ENCODE results near the gene TLCD4.

Gene TLCD4

DNA sequence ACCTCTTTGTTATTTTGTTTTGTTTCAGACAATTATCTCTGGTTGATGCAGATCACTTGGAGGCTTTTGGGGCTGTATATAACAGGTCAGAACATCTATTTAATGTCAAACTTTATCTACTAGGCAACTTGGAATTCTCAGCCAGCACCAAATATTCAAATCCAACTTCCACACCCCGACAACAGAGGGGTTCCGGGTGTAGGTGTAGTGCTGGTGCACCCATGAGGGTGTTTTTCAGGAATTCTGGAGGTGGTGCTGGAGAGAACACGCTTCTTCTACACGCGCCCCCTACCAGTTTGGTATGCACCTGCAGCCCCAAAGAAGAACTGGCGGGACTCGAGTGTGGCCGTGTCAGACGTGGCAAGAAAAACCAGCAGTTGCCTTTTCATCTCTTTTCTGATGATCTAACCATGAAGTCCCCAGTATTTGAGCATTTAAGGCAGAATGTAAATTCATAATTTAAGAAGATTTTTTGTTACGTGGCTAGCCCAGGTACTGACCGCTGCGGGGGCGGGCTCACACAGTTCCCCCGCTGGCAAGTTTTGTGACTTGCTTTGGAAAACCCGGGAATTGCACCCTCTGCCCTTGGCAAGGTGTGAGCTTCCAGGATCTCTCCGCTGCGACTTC, 462 bp upstream of the TLCD4 start:
- H3K4me3 ChIP-seq (ENCODE audit: low read depth, low read length): peak overlapping the region; percentile 42
- TF ChIP-seq POLR2A (IDR thresholded peaks at IDR 0.05; ENCODE audit: extremely low read depth, insufficient read length) (no peak), MYC (IDR thresholded peaks at IDR 0.05; ENCODE audit: low read depth, low read length) (no peak)
- TF ChIP-seq, protein P1, sequence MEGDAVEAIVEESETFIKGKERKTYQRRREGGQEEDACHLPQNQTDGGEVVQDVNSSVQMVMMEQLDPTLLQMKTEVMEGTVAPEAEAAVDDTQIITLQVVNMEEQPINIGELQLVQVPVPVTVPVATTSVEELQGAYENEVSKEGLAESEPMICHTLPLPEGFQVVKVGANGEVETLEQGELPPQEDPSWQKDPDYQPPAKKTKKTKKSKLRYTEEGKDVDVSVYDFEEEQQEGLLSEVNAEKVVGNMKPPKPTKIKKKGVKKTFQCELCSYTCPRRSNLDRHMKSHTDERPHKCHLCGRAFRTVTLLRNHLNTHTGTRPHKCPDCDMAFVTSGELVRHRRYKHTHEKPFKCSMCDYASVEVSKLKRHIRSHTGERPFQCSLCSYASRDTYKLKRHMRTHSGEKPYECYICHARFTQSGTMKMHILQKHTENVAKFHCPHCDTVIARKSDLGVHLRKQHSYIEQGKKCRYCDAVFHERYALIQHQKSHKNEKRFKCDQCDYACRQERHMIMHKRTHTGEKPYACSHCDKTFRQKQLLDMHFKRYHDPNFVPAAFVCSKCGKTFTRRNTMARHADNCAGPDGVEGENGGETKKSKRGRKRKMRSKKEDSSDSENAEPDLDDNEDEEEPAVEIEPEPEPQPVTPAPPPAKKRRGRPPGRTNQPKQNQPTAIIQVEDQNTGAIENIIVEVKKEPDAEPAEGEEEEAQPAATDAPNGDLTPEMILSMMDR (IDR thresholded peaks at IDR 0.05; ENCODE audit: low read depth, low read length): peak; percentile 53
- TF ChIP-seq, protein P2, sequence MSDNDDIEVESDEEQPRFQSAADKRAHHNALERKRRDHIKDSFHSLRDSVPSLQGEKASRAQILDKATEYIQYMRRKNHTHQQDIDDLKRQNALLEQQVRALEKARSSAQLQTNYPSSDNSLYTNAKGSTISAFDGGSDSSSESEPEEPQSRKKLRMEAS (IDR thresholded peaks at IDR 0.05; ENCODE audit: low read depth, low read length): peak; percentile 42; the same call in 1 of the 2 replicates
- peak; percentile 53 for DNase-seq (ENCODE audit: low read depth)

DNA sequence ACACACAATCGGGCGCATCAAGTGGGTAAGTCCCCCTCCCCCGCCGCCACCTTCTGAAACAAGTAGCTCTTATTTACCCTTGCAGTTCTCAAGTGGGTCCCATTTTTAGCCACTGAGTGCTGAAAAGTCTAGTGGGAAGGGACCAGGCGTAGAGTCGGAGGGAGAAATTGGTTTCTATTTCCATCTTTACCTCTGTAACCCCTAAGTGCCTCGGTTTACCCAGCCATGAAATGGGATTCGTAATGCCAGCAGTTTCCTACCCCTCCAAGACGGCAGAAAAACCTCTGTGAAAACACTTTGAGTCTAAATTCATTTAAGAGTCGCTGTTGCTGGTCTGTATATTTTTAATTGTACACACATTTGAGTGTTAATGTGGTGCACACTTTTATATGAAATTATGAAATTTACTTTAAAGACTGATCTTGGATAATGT, 928 bp downstream of the TLCD4 start:
- DNase-seq (ENCODE audit: low read depth): peak; percentile 7
- no peak overlapping the region for H3K4me3 ChIP-seq (ENCODE audit: low read depth, low read length)
- TF ChIP-seq, protein P2 (IDR thresholded peaks at IDR 0.05; ENCODE audit: low read depth, low read length): no peak
- TF ChIP-seq, protein P1 (IDR thresholded peaks at IDR 0.05; ENCODE audit: low read depth, low read length): no peak

DNA sequence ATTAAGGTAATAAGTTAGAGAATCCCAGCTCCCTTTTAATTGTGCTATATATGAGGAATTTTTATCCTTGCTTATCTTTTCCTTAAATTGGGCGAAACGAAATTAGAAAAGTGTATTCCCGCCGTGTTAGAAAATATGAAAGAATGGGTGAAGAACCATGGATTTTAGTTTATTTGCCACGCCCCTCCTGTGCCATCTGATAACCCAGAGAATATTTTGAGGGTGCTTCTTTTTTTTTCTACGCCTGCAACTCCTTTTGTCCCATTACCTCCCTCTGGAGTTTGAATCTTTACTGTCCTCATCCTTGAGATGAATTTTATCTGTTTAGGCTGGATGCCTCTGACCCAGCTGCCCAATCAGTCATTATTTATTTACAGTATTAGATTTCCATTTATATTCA, 1.6 kb downstream of the TLCD4 start:
- no peak for TF ChIP-seq MYC (IDR thresholded peaks at IDR 0.05; ENCODE audit: low read depth, low read length)
- TF ChIP-seq, protein P2 (IDR thresholded peaks at IDR 0.05; ENCODE audit: low read depth, low read length): no peak
- TF ChIP-seq POLR2A (IDR thresholded peaks at IDR 0.05; ENCODE audit: extremely low read depth, insufficient read length): no peak
- TF ChIP-seq, protein P1 (IDR thresholded peaks at IDR 0.05; ENCODE audit: low read depth, low read length): no peak
- H3K4me3 ChIP-seq (ENCODE audit: low read depth, low read length): no peak overlapping the region
- DNase-seq (ENCODE audit: low read depth): no peak

DNA sequence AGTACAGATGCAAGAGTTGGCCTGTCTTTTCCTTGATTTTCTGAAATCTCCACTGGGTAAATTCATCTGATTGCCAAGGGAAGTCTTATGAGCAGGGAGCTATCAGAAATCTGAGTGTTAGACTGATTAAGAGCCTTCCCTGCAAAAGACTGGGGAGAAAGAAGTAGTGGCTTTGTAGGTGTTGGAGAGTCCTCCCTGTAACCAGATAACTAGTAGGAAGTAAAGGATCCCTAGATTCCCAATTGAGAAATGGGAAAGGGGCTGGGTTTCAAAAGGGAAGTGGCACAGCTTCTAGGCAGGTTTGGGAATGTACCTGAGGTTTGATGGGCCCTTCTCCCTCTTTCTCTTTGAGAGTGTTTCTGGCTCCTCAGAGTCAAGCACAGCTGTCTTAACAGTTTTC, 2.1 kb downstream of the TLCD4 start:
- TF ChIP-seq MYC (IDR thresholded peaks at IDR 0.05; ENCODE audit: low read depth, low read length) (no peak), POLR2A (IDR thresholded peaks at IDR 0.05; ENCODE audit: extremely low read depth, insufficient read length) (no peak)
- TF ChIP-seq, protein P2 (IDR thresholded peaks at IDR 0.05; ENCODE audit: low read depth, low read length): no peak
- TF ChIP-seq, protein P1 (IDR thresholded peaks at IDR 0.05; ENCODE audit: low read depth, low read length): no peak
- H3K4me3 ChIP-seq (ENCODE audit: low read depth, low read length): no peak overlapping the region
- DNase-seq (ENCODE audit: low read depth): no peak

DNA sequence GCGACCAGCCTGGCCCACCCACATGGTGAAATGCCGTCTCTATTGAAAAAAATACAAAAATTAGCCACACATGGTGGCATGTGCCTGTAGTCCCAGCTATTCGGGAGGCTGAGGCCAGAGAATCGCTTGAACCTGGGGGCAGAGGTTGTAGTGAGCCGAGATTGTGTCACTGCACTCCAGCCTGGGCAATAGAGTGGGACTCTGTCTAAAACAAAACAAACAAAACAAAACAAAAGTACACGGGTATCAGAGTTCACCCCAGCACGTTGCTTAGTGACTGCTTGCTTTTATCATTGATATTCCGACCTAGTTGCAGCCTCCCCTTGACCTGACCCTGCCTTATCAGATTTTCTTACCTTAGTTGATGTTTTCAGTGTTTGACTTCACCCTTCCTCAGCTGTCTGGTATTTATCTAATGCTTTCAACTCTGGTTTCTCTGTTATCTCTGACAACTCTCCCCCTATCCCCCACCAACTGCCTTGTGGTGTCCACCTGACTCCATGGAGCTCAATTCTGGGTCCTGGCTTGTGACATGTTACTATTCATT, 5.1 kb downstream of the TLCD4 start:
- DNase-seq (ENCODE audit: low read depth): no peak
- no peak overlapping the region for H3K4me3 ChIP-seq (ENCODE audit: low read depth, low read length)
- TF ChIP-seq POLR2A (IDR thresholded peaks at IDR 0.05; ENCODE audit: extremely low read depth, insufficient read length) (no peak), MYC (IDR thresholded peaks at IDR 0.05; ENCODE audit: low read depth, low read length) (no peak)
- TF ChIP-seq, protein P1 (IDR thresholded peaks at IDR 0.05; ENCODE audit: low read depth, low read length): no peak
- TF ChIP-seq, protein P2 (IDR thresholded peaks at IDR 0.05; ENCODE audit: low read depth, low read length): no peak

Data from NB4 (cell line).